ENCODE data around the gene STPG3. TPM values are rescaled to one million over a fixed set of nuclear protein-coding genes. Genes with fewer than 3 reads are reported as not detected.
A peak's percentile ranks its signal among the peaks of the same experiment; 100 is the strongest.
"Not testable (repeated sequence)": the region's sequence is repeated elsewhere in the genome, so short reads cannot be mapped to it uniquely, and the experiment has no call there.

The STPG3 gene
- total RNA-seq, 1 donor from 2014 or later: not detected

- H3K4me1 Mint-ChIP-seq (ENCODE audit: unreplicated experiment): peaks cover 3% of the 10 kb centered on the region
These were observed 14.1 kb upstream of the STPG3 start for GRCh38 chr9:137236936-137237421.

DNA sequence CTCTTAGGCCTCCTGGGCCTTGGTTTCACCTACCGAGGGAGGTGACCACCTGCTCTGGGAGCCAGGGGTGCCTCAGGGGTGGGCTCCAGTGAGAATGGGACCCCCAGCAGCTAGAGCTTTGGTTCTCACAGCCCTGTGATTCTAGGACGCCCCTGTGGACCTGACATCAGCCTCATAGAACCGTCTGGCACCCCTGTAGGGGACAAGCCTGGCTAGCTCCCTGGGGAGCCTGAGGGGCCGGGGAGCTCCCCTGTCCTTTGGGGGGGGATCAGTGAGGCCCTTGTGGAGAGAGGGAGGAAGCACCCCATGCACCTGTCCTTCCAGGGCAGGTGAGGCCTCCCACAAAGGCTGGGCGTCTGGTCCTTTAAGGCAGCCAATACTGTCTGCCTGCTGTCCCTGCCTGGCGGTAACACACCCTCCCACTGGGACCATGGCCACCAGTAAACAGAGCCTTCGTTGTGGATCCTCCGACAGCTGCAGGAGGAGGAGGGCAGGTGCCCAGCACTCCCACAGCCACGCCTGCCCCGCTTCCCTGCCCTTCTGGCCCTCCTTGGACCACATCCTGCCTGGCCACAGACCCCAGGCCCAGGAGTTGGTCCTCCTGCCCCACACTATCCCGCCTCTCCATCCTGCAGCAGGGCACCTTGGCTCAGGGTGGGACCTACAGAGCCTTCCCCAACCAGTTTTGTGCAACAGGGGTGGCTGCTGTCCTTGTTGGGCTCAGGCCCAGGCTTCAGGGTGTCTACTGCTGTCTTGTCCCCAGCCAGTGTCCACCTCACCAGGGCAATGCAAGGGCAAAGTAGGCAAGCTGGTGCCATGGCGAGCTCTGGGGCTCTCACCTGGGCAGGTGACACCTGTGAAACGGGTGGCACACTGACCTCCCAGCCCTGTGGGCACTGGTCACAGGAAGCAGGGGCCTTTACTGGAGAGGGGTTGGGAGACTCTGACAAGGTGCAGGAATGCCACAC, 13.0 kb upstream of the STPG3 start:
- no peak overlapping the region for H3K4me3 Mint-ChIP-seq (ENCODE audit: unreplicated experiment)
- TF ChIP-seq, protein P1, sequence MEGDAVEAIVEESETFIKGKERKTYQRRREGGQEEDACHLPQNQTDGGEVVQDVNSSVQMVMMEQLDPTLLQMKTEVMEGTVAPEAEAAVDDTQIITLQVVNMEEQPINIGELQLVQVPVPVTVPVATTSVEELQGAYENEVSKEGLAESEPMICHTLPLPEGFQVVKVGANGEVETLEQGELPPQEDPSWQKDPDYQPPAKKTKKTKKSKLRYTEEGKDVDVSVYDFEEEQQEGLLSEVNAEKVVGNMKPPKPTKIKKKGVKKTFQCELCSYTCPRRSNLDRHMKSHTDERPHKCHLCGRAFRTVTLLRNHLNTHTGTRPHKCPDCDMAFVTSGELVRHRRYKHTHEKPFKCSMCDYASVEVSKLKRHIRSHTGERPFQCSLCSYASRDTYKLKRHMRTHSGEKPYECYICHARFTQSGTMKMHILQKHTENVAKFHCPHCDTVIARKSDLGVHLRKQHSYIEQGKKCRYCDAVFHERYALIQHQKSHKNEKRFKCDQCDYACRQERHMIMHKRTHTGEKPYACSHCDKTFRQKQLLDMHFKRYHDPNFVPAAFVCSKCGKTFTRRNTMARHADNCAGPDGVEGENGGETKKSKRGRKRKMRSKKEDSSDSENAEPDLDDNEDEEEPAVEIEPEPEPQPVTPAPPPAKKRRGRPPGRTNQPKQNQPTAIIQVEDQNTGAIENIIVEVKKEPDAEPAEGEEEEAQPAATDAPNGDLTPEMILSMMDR (IDR thresholded peaks at IDR 0.05; ENCODE audit: unreplicated experiment): no peak
- no peak overlapping the region for H3K27ac Mint-ChIP-seq (ENCODE audit: unreplicated experiment)
- DNase-seq (ENCODE audit: low spot score): no peak
- no peaks in the 10 kb centered on the region for H3K9me3 Mint-ChIP-seq (ENCODE audit: unreplicated experiment)
- peaks cover 11% of the 10 kb centered on the region for H3K36me3 Mint-ChIP-seq (ENCODE audit: low read depth, unreplicated experiment)
- H3K4me1 Mint-ChIP-seq (ENCODE audit: unreplicated experiment): peaks cover 14% of the 10 kb centered on the region
- H3K27me3 Mint-ChIP-seq (ENCODE audit: unreplicated experiment): peaks cover 17% of the 10 kb centered on the region

More at GRCh38 chr9:137236936-137237421, 14.1 kb upstream of the STPG3 start:
- TF ChIP-seq, protein P1 (IDR thresholded peaks at IDR 0.05; ENCODE audit: unreplicated experiment): no peak
- no peak for DNase-seq (ENCODE audit: low spot score)
- no peaks in the 10 kb centered on the region for H3K9me3 Mint-ChIP-seq (ENCODE audit: unreplicated experiment)
- no peak overlapping the region for H3K27ac Mint-ChIP-seq (ENCODE audit: unreplicated experiment)
- peaks cover 3% of the 10 kb centered on the region for H3K36me3 Mint-ChIP-seq (ENCODE audit: low read depth, unreplicated experiment)
- peaks cover 8% of the 10 kb centered on the region for H3K27me3 Mint-ChIP-seq (ENCODE audit: unreplicated experiment)
- H3K4me3 Mint-ChIP-seq (ENCODE audit: unreplicated experiment): no peak overlapping the region

- peak overlapping the region; percentile 57 for H3K27ac Mint-ChIP-seq (ENCODE audit: unreplicated experiment)
- peaks cover 11% of the 10 kb centered on the region for H3K36me3 Mint-ChIP-seq (ENCODE audit: low read depth, unreplicated experiment)
- H3K4me3 Mint-ChIP-seq (ENCODE audit: unreplicated experiment): peak overlapping the region; percentile 74
- DNase-seq (ENCODE audit: low spot score); H3K9me3 Mint-ChIP-seq (ENCODE audit: unreplicated experiment): not testable (repeated sequence)
- peaks cover 27% of the 10 kb centered on the region for H3K4me1 Mint-ChIP-seq (ENCODE audit: unreplicated experiment)
- peaks cover 18% of the 10 kb centered on the region for H3K27me3 Mint-ChIP-seq (ENCODE audit: unreplicated experiment)
These were observed 11.4 kb upstream of the STPG3 start for GRCh38 chr9:137239541-137240200.

GRCh38 chr9:137240318-137240840, 10.7 kb upstream of the STPG3 start:
- H3K9me3 Mint-ChIP-seq (ENCODE audit: unreplicated experiment): no peaks in the 10 kb centered on the region
- peaks cover 11% of the 10 kb centered on the region for H3K36me3 Mint-ChIP-seq (ENCODE audit: low read depth, unreplicated experiment)
- no peak overlapping the region for H3K27ac Mint-ChIP-seq (ENCODE audit: unreplicated experiment)
- TF ChIP-seq, protein P1 (IDR thresholded peaks at IDR 0.05; ENCODE audit: unreplicated experiment): no peak
- no peak overlapping the region for H3K4me3 Mint-ChIP-seq (ENCODE audit: unreplicated experiment)
- DNase-seq (ENCODE audit: low spot score): peak; percentile 46
- H3K4me1 Mint-ChIP-seq (ENCODE audit: unreplicated experiment): peaks cover 27% of the 10 kb centered on the region
- H3K27me3 Mint-ChIP-seq (ENCODE audit: unreplicated experiment): peaks cover 18% of the 10 kb centered on the region

DNA sequence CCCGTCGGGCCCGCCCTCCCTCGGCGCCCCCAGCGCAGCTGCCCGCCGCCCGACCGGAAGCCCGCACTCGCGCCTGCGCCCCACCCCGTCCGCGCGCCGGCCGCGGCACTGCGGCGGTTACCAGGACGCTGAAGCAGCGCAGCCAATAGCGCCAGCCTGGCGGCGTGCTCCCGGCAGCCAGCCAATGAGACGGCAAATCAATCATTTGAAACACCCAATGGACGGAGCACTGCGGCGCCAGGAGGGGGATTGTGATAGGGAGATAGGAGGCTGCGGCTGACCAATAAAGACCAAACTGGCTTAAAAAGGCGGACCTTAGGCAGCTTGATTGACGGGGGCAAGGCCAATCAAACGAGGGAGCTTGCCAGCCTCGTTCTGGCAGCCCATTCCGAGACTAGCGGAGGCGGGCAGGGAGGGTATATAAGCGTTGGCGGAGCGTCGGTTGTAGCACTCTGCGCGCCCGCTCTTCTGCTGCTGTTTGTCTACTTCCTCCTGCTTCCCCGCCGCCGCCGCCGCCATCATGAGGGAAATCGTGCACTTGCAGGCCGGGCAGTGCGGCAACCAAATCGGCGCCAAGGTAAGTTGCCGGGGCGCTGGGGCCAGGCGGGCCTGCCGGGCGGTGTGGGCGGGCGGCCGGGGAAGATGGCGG, 10.1 kb upstream of the STPG3 start, which contains the start of gene TUBB4B:
TUBB4B (plus strand) TSS at position 447 of the 649 bp plus-strand sequence; CDS start at position 521, 74 bp downstream.
- Mint-ChIP-seq H3K4me3 (ENCODE audit: unreplicated experiment) (peak within 1 kb of the TSS; percentile 97), H3K27me3 (ENCODE audit: unreplicated experiment) (peaks cover 18% of the 10 kb centered on the region)

More for the DNA sequence above, 10.1 kb upstream of the STPG3 start, which contains the start of gene TUBB4B:
- no peaks in the 10 kb centered on the region for H3K9me3 Mint-ChIP-seq (ENCODE audit: unreplicated experiment)
- H3K27ac Mint-ChIP-seq (ENCODE audit: unreplicated experiment): peak within 1 kb of the TSS; percentile 90
- DNase-seq (ENCODE audit: low spot score): peak; percentile 97
- TF ChIP-seq, protein P1 (IDR thresholded peaks at IDR 0.05; ENCODE audit: unreplicated experiment): no peak
- H3K4me1 Mint-ChIP-seq (ENCODE audit: unreplicated experiment): peaks cover 27% of the 10 kb centered on the region
- H3K36me3 Mint-ChIP-seq (ENCODE audit: low read depth, unreplicated experiment): peaks cover 11% of the 10 kb centered on the region

Data from endothelial cell (in vitro differentiated cells).